Neutrophil (primary cell): Measurements from ENCODE around the gene KIT.
A peak's percentile ranks its signal among the peaks of the same experiment; 100 is the strongest.

Experiments used
- H3K27ac ChIP-seq: fragments of 200-600 bp; sonication (generic); 2 replicates; pipeline ENCODE4 v1.5.1; 2016; ENCODE audit warnings: mild to moderate bottlenecking, moderate library complexity
- H3K27me3 ChIP-seq: fragments of 200-600 bp; sonication (generic); 2 replicates; pipeline ENCODE4 v1.6.0; 2016; ENCODE audit warnings: mild to moderate bottlenecking
- H3K36me3 ChIP-seq: fragments of 200-600 bp; sonication (generic); 2 replicates; pipeline ENCODE4 v1.5.1; 2017
- H3K4me1 ChIP-seq, 2 experiments: fragments of 200-600 bp in 1 of 2; sonication (generic) in 1 of 2; 1 replicate in 1 of 2; 2 replicates in 1 of 2; pipeline versions ENCODE4 v1.5.1 to v1.6.1; 2013 to 2016; ENCODE audit warnings: low read depth in 1 of 2, low read length in 1 of 2, mild to moderate bottlenecking in 1 of 2, moderate library complexity in 1 of 2; ENCODE audit not compliant: control insufficient read depth in 1 of 2, insufficient read depth in 1 of 2
- H3K4me3 ChIP-seq, 2 experiments: fragments of 200-600 bp in 1 of 2; sonication (generic) in 1 of 2; 1 replicate in 1 of 2; 2 replicates in 1 of 2; pipeline ENCODE4 v1.5.1; 2013 to 2016; ENCODE audit warnings: low read depth in 1 of 2, low read length in 1 of 2, mild to moderate bottlenecking in 1 of 2, moderate library complexity in 1 of 2
- H3K9me3 ChIP-seq: fragments of 200-600 bp; sonication (generic); 2 replicates; pipeline ENCODE4 v1.5.1; 2016
- TF ChIP-seq, protein P1 (sequence below): fragments of 200-600 bp; sonication (generic); IDR thresholded peaks from 2 replicates; pipeline ENCODE4 v1.5.1; 2016; ENCODE audit warnings: antibody characterized with exemption

KIT gene

DNA sequence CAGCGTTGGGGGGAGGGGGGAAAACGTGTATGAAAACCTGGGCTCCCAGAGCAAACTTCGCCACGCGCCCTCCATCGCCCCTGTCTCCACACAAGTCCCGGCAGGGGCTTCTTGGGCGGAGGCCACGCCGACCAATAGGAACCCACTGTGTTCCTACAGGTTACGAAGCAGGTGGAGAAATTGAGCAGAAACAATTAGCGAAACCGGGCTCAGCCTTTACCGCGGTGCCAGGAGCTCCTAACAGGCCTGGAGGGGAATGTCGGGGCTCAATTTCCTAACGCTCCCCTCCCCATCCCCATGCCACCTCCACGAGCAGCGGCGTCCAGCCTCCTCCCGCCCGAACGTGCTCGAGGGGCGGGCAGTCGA, 589 bp upstream of the KIT start:
- TF ChIP-seq, protein P1, sequence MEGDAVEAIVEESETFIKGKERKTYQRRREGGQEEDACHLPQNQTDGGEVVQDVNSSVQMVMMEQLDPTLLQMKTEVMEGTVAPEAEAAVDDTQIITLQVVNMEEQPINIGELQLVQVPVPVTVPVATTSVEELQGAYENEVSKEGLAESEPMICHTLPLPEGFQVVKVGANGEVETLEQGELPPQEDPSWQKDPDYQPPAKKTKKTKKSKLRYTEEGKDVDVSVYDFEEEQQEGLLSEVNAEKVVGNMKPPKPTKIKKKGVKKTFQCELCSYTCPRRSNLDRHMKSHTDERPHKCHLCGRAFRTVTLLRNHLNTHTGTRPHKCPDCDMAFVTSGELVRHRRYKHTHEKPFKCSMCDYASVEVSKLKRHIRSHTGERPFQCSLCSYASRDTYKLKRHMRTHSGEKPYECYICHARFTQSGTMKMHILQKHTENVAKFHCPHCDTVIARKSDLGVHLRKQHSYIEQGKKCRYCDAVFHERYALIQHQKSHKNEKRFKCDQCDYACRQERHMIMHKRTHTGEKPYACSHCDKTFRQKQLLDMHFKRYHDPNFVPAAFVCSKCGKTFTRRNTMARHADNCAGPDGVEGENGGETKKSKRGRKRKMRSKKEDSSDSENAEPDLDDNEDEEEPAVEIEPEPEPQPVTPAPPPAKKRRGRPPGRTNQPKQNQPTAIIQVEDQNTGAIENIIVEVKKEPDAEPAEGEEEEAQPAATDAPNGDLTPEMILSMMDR: no peak
- Histone ChIP-seq H3K36me3 (no peaks in the 10 kb centered on the region), H3K27ac (no peak overlapping the region), H3K4me1 (peaks cover 20 to 34% of the 10 kb centered on the region in 2 experiments), H3K9me3 (no peaks in the 10 kb centered on the region), H3K4me3 (peak overlapping the region; percentile 40 to 68), H3K27me3 (peaks cover 60% of the 10 kb centered on the region)

DNA sequence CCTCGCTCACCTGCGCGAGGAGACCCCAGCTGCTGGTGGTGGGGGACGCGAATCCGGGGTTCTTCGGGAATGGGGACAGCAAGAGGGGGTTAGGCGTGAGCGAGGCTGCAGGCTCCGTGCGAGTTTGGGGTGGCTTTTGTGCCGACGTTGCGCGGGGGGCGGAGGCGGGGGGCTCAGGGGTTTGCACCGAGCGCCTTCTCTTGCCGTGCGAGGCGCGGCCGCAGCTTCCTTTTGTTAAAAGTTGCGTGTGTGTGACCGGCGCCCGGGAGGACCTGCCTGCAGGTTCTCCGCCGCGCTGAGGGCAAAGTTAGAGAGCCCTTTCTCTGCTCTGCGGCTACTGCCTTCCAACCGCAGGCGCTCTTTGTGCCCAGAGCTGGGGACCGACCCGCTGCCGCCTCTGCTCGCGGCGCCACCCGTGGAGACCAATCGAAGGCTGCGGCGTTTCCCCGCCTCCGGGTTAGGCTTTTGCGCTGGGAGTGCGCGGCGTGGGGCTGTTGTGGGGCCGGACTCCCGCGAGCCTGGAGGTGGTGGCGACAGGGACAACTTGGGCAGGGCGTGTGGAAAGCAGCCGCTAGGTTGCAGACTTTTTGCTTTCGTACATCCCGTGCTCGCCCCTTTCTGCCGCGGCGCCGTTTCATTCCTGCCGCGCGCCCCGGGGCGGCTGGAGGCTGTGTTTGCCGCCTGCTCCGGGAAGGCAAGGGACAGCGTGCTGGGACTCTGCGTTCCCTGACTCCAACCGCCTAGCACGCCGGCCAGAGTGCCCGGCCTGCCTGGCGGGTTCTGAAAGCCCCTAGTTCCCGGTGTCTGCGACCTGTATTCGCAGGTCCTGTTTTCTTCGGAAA, 716 bp downstream of the KIT start:
- peaks cover 20 to 38% of the 10 kb centered on the region in 2 experiments for H3K4me1 ChIP-seq

DNA sequence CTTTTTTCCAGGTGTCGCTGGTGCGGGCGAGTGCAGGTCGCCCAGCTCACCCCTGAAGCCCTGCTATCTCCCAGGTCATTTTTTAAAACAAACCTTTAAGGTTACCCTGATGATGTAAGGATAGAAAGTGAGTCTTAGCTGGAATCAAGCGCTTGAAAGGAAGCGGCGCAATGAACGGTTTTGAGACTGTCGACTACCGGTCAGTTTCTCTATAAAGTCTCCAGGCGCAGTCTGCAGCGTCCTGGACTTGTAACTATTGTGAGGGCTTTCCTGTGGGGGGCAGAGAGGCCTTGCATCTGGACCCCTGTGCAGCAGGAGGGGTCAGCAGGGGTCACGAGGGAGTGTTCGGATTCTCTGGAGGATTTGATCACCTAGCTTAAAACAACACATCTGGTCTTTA, 1.6 kb downstream of the KIT start:
- H3K4me3 ChIP-seq: peak overlapping the region; percentile 40 to 68
- H3K36me3 ChIP-seq: no peaks in the 10 kb centered on the region
- no peaks in the 10 kb centered on the region for H3K9me3 ChIP-seq
- H3K4me1 ChIP-seq: peaks cover 20 to 38% of the 10 kb centered on the region in 2 experiments
- H3K27ac ChIP-seq: no peak overlapping the region
- peaks cover 60% of the 10 kb centered on the region for H3K27me3 ChIP-seq
- TF ChIP-seq, protein P1: no peak

More for the DNA sequence above, 716 bp downstream of the KIT start:
- Histone ChIP-seq H3K27ac (no peak overlapping the region), H3K27me3 (peaks cover 60% of the 10 kb centered on the region), H3K36me3 (no peaks in the 10 kb centered on the region), H3K4me3 (peak overlapping the region; percentile 40 to 68), H3K9me3 (no peaks in the 10 kb centered on the region)
- TF ChIP-seq, protein P1: no peak

DNA sequence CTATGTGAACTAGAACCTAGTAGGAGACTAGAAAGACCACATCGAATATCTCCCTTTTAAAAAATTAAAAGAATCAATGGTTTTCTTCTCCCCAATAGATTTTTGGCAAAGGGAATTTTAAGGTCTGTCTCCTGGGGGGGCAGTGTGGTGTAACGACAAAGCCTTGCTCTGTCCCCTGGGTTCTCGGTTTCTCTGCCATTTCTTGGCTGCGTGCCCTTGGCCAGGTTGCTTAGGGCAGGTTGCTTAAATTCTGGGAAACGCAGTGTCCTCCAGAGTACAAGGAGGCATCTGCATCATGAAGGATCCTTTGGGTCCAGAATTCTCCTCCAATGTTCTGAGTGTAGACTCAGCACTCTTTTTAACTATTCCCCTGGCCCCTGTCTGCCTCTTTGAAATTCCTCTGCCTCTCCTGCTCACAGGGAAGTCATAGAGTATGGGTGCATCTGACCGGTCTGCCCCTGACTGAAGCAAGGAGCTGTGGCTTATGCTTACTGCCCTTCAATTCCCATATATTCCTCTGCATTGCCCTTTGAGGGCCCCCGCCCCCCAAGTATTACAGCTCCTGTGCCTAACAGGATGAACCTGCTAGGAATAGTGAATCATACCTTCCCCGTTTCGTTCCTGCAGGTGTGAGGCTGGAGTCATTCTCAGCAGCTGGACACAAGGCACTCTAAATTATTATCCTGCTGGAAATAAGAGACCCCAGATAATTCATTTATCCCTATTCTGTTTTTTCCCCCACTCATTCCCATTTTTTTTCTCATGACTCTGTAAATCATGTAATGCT, 2.2 kb downstream of the KIT start:
- Histone ChIP-seq H3K4me1 (peaks cover 20 to 38% of the 10 kb centered on the region in 2 experiments), H3K27me3 (peaks cover 56% of the 10 kb centered on the region), H3K4me3 (peak overlapping the region in 1 of 2 experiments; percentile 68), H3K27ac (no peak overlapping the region), H3K9me3 (no peaks in the 10 kb centered on the region), H3K36me3 (no peaks in the 10 kb centered on the region)
- TF ChIP-seq, protein P1: no peak

DNA sequence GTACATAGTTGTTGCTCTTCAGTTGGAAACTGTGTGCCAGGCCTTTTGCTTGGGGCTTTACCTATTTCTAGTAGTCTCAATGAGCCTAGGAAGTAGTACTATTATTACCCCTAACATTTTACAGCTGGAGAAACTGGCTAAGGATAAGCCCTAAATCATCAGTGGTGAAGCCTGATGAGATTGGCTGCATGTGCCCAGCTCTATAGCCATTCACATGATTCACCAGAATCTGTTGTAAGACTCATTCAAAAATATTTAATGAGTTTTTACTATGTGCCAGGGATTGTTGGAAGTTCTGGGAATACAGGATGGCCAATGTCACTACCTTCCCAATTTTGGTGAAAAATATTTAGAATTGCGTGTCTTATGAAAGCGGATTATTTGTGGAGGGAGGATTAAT, 2.8 kb downstream of the KIT start:
- TF ChIP-seq, protein P1: no peak
- Histone ChIP-seq H3K4me3 (no peak overlapping the region), H3K36me3 (no peaks in the 10 kb centered on the region), H3K27ac (no peak overlapping the region), H3K27me3 (peaks cover 50% of the 10 kb centered on the region), H3K4me1 (peaks cover 20 to 38% of the 10 kb centered on the region in 2 experiments), H3K9me3 (no peaks in the 10 kb centered on the region)
